Measurements from ENCODE around the gene ADPRHL1.

DNA sequence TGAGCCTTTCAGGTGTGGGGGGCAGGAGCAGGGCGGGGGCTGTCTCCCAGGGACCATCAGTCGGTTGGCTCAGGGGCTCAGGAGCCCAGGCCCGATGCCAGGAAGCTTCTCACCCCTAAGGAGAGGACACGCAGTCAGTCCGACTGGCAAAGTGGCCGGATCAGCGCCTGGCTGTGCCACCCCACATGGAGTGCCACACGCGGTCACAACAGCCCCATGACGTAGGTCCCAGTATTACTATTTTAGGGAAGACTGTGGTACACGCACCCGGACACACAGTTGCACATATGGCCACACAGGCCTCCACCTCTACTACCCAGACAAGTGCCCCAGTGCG lies 60.1 kb downstream of the ADPRHL1 start:
- no peak for TF ChIP-seq POLR2A (IDR thresholded peaks at IDR 0.05)
- no peak for TF ChIP-seq EP300 (IDR thresholded peaks at IDR 0.05)
- TF ChIP-seq, protein P1, sequence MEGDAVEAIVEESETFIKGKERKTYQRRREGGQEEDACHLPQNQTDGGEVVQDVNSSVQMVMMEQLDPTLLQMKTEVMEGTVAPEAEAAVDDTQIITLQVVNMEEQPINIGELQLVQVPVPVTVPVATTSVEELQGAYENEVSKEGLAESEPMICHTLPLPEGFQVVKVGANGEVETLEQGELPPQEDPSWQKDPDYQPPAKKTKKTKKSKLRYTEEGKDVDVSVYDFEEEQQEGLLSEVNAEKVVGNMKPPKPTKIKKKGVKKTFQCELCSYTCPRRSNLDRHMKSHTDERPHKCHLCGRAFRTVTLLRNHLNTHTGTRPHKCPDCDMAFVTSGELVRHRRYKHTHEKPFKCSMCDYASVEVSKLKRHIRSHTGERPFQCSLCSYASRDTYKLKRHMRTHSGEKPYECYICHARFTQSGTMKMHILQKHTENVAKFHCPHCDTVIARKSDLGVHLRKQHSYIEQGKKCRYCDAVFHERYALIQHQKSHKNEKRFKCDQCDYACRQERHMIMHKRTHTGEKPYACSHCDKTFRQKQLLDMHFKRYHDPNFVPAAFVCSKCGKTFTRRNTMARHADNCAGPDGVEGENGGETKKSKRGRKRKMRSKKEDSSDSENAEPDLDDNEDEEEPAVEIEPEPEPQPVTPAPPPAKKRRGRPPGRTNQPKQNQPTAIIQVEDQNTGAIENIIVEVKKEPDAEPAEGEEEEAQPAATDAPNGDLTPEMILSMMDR (IDR thresholded peaks at IDR 0.05), result no peak

Measured in sigmoid colon (tissue), 4 donors.